ENCODE data around the gene EFCAB5. TPM values are rescaled to one million over a fixed set of nuclear protein-coding genes. Genes with fewer than 3 reads are reported as not detected.
"Not testable (repeated sequence)": the region's sequence is repeated elsewhere in the genome, so short reads cannot be mapped to it uniquely, and the experiment has no call there.

Gene EFCAB5
- 0.22 TPM for polyA plus RNA-seq (2013, experiment 1 of 2)
- 0.41 TPM for polyA plus RNA-seq (2013, experiment 2 of 2)

DNA sequence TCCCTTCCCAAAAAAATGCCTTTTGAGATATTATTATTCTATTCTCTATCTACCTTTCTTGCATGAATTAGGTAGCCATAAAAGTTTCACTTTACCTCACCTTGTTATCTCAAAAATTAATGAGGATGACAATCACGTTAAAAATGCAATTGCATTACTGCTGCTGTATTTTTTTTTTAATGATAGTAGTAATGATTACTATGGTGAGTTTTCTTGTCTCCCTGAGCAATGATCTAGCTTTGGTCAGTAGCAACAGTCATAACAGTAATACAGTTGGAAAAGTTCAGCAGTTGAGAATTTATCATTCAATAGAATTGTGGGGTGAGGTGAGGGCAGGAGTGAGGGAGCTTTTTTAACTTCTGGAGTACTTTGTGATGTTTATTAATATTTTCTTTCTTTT, at the start of gene EFCAB5:
EFCAB5 (plus strand) TSS at position 301 of the 400 bp plus-strand sequence. CDS start 163 bp downstream, outside the sequence.
- Histone ChIP-seq H3K14ac (ENCODE audit: low read length in 2 of 2) (no peak within 1 kb of the TSS), H2BK120ac (ENCODE audit: low read depth, low read length) (no peak within 1 kb of the TSS), H2BK5ac (ENCODE audit: low read depth, low read length, poor library complexity, severe bottlenecking) (no peak within 1 kb of the TSS), H3K23ac (ENCODE audit: low read length in 2 of 2) (no peak within 1 kb of the TSS), H3K27me3 (ENCODE audit: control insufficient read depth in 1 of 2, insufficient read depth in 1 of 2, low read length in 2 of 2) (peaks cover 0 to 3% of the 10 kb centered on the region in 2 experiments), H2AK5ac (ENCODE audit: low read length, severe bottlenecking) (no peak within 1 kb of the TSS), H2AFZ (ENCODE audit: low read depth, low read length) (no peak within 1 kb of the TSS), H3K9ac (ENCODE audit: low read length) (no peak within 1 kb of the TSS), H4K91ac (ENCODE audit: low read length) (no peak within 1 kb of the TSS), H3K27ac (ENCODE audit: low read length, poor library complexity, severe bottlenecking) (no peak within 1 kb of the TSS), H3K4me1 (ENCODE audit: control insufficient read depth, insufficient read depth, low read depth, low read length) (no peaks in the 10 kb centered on the region), H3K36me3 (ENCODE audit: control insufficient read depth in 1 of 2, insufficient read depth in 2 of 2, low read depth in 1 of 2, low read length in 2 of 2) (no peaks in the 10 kb centered on the region), H3K79me1 (replicated peaks; ENCODE audit: low read length, poor library complexity, severe bottlenecking) (no peaks in the 10 kb centered on the region), H3K9me3 (ENCODE audit: control insufficient read depth, low read length) (no peaks in the 10 kb centered on the region), H3K4me2 (ENCODE audit: low read length, poor library complexity, severe bottlenecking) (no peak within 1 kb of the TSS), H2BK12ac (ENCODE audit: low read length in 2 of 2) (no peak within 1 kb of the TSS), H3K18ac (ENCODE audit: low read depth in 1 of 2, low read length in 2 of 2) (no peak within 1 kb of the TSS), H4K8ac (ENCODE audit: low read length) (no peak within 1 kb of the TSS), H3K4me3 (ENCODE audit: insufficient read depth in 1 of 2, low read depth in 1 of 2, low read length in 2 of 2) (no peak within 1 kb of the TSS), H2BK15ac (ENCODE audit: low read depth, poor library complexity, severe bottlenecking) (no peak within 1 kb of the TSS), H3K4ac (ENCODE audit: low read depth in 1 of 2, low read length in 2 of 2) (no peak within 1 kb of the TSS)
- 100% methylated on average over 1 of the region's 1 CpG for WGBS
- DNase-seq, result no peak

DNA sequence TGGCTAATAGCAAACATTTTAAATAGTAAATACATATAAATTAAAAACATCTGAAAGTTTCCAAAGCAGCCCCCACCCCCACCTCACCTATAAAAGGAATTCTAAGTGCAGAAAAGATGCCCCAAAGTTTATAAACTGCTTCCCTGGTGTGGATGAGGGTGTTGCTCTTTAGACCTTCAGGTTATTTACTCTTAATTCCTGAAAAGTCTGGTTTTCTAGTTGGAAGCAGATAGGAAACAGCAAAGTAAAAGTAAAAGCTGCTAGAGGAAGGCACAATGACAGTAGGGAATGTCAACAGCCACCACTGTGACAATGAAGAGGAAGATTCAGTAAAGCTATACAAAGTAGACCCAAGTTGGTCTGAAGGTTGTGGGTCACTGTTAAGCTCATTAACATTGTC, 49.2 kb upstream of the EFCAB5 start:
- no peak overlapping the region for H3K27ac ChIP-seq (ENCODE audit: low read length, poor library complexity, severe bottlenecking)
- no peak overlapping the region for H2AK5ac ChIP-seq (ENCODE audit: low read length, severe bottlenecking)
- H3K4me1 ChIP-seq (ENCODE audit: control insufficient read depth, insufficient read depth, low read depth, low read length), result no peaks in the 10 kb centered on the region
- H2BK15ac ChIP-seq (ENCODE audit: low read depth, poor library complexity, severe bottlenecking), result no peak overlapping the region
- peaks cover 3 to 8% of the 10 kb centered on the region in 2 experiments for H3K36me3 ChIP-seq (ENCODE audit: control insufficient read depth in 1 of 2, insufficient read depth in 2 of 2, low read depth in 1 of 2, low read length in 2 of 2)
- H3K4me3 ChIP-seq (ENCODE audit: insufficient read depth in 1 of 2, low read depth in 1 of 2, low read length in 2 of 2), result no peak overlapping the region
- no peak overlapping the region for H2BK120ac ChIP-seq (ENCODE audit: low read depth, low read length)
- H2AFZ ChIP-seq (ENCODE audit: low read depth, low read length), result no peak overlapping the region
- no peak overlapping the region for H3K23ac ChIP-seq (ENCODE audit: low read length in 2 of 2)
- H3K27me3 ChIP-seq (ENCODE audit: control insufficient read depth in 1 of 2, insufficient read depth in 1 of 2, low read length in 2 of 2), result no peaks in the 10 kb centered on the region
- no peak overlapping the region for H3K14ac ChIP-seq (ENCODE audit: low read length in 2 of 2)
- H4K91ac ChIP-seq (ENCODE audit: low read length), result no peak overlapping the region
- H4K8ac ChIP-seq (ENCODE audit: low read length), result no peak overlapping the region
- peaks cover 4% of the 10 kb centered on the region for H3K9me3 ChIP-seq (ENCODE audit: control insufficient read depth, low read length)
- DNase-seq, result no peak
- peaks cover 33% of the 10 kb centered on the region for H3K79me1 ChIP-seq (replicated peaks; ENCODE audit: low read length, poor library complexity, severe bottlenecking)
- no peak overlapping the region for H2BK12ac ChIP-seq (ENCODE audit: low read length in 2 of 2)
- H3K9ac ChIP-seq (ENCODE audit: low read length), result no peak overlapping the region
- H3K4me2 ChIP-seq (ENCODE audit: low read length, poor library complexity, severe bottlenecking), result no peak overlapping the region
- no peak overlapping the region for H2BK5ac ChIP-seq (ENCODE audit: low read depth, low read length, poor library complexity, severe bottlenecking)
- no peak overlapping the region for H3K18ac ChIP-seq (ENCODE audit: low read depth in 1 of 2, low read length in 2 of 2)
- H3K4ac ChIP-seq (ENCODE audit: low read depth in 1 of 2, low read length in 2 of 2), result no peak overlapping the region

DNA sequence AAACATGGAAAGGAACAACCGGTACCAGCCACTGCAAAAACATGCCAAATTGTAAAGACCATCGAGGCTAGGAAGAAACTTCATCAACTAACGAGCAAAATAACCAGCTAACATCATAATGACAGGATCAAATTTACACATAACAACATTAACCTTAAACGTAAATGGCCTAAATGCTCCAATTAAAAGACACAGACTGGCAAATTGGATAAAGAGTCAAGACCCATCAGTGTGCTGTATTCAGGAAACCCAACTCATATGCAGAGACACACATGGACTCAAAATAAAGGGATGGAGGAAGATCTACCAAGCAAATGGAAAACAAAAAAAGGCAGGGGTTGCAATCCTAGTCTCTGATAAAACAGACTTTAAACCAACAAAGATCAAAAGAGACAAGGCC, 44.3 kb upstream of the EFCAB5 start:
- H3K4ac ChIP-seq (ENCODE audit: low read depth in 1 of 2, low read length in 2 of 2), result not testable (repeated sequence)

DNA sequence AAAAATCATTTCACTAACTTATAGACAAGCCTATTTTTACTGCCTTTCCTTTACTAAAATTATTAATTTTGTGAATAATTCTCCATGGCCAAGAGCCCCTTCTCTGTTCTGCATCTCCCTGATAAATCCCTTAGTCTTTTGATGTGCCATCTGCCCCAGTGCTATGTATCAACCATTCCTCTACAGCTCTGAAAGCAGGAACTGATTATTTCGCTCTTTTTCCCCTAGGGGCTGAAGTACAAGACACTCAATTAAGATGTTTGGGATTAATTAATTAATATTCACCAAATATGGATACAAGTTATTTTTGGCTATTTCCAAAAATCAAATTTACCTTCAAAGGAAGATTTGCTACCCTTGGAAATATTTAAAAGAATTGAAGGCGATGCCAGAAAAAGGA, 38.0 kb upstream of the EFCAB5 start:
- Histone ChIP-seq H4K91ac (ENCODE audit: low read length) (no peak overlapping the region), H3K4me3 (ENCODE audit: insufficient read depth in 1 of 2, low read depth in 1 of 2, low read length in 2 of 2) (no peak overlapping the region), H3K14ac (ENCODE audit: low read length in 2 of 2) (no peak overlapping the region), H3K27me3 (ENCODE audit: control insufficient read depth in 1 of 2, insufficient read depth in 1 of 2, low read length in 2 of 2) (no peaks in the 10 kb centered on the region), H3K23ac (ENCODE audit: low read length in 2 of 2) (no peak overlapping the region), H2BK5ac (ENCODE audit: low read depth, low read length, poor library complexity, severe bottlenecking) (no peak overlapping the region), H3K4me2 (ENCODE audit: low read length, poor library complexity, severe bottlenecking) (no peak overlapping the region), H2BK12ac (ENCODE audit: low read length in 2 of 2) (no peak overlapping the region), H3K4ac (ENCODE audit: low read depth in 1 of 2, low read length in 2 of 2) (no peak overlapping the region), H3K27ac (ENCODE audit: low read length, poor library complexity, severe bottlenecking) (no peak overlapping the region), H3K79me1 (replicated peaks; ENCODE audit: low read length, poor library complexity, severe bottlenecking) (peaks cover 19% of the 10 kb centered on the region), H3K9me3 (ENCODE audit: control insufficient read depth, low read length) (no peaks in the 10 kb centered on the region), H3K36me3 (ENCODE audit: control insufficient read depth in 1 of 2, insufficient read depth in 2 of 2, low read depth in 1 of 2, low read length in 2 of 2) (peaks cover 0 to 3% of the 10 kb centered on the region in 2 experiments), H2BK120ac (ENCODE audit: low read depth, low read length) (no peak overlapping the region), H4K8ac (ENCODE audit: low read length) (no peak overlapping the region), H3K18ac (ENCODE audit: low read depth in 1 of 2, low read length in 2 of 2) (no peak overlapping the region), H2AK5ac (ENCODE audit: low read length, severe bottlenecking) (no peak overlapping the region), H3K9ac (ENCODE audit: low read length) (no peak overlapping the region), H2AFZ (ENCODE audit: low read depth, low read length) (no peak overlapping the region), H2BK15ac (ENCODE audit: low read depth, poor library complexity, severe bottlenecking) (no peak overlapping the region), H3K4me1 (ENCODE audit: control insufficient read depth, insufficient read depth, low read depth, low read length) (no peaks in the 10 kb centered on the region)
- DNase-seq, result no peak
- WGBS, result 100% methylated on average over 1 of the region's 2 CpGs

More for the DNA sequence above, 44.3 kb upstream of the EFCAB5 start:
- not testable (repeated sequence) for H3K36me3 ChIP-seq (ENCODE audit: control insufficient read depth in 1 of 2, insufficient read depth in 2 of 2, low read depth in 1 of 2, low read length in 2 of 2); H3K27me3 ChIP-seq (ENCODE audit: control insufficient read depth in 1 of 2, insufficient read depth in 1 of 2, low read length in 2 of 2); H3K23ac ChIP-seq (ENCODE audit: low read length in 2 of 2); H3K18ac ChIP-seq (ENCODE audit: low read depth in 1 of 2, low read length in 2 of 2); H2AK5ac ChIP-seq (ENCODE audit: low read length, severe bottlenecking); H3K4me1 ChIP-seq (ENCODE audit: control insufficient read depth, insufficient read depth, low read depth, low read length); H2BK5ac ChIP-seq (ENCODE audit: low read depth, low read length, poor library complexity, severe bottlenecking); H2BK12ac ChIP-seq (ENCODE audit: low read length in 2 of 2); H3K9ac ChIP-seq (ENCODE audit: low read length); DNase-seq; H2AFZ ChIP-seq (ENCODE audit: low read depth, low read length); H3K4me3 ChIP-seq (ENCODE audit: insufficient read depth in 1 of 2, low read depth in 1 of 2, low read length in 2 of 2); H2BK120ac ChIP-seq (ENCODE audit: low read depth, low read length); H3K4me2 ChIP-seq (ENCODE audit: low read length, poor library complexity, severe bottlenecking); H3K14ac ChIP-seq (ENCODE audit: low read length in 2 of 2); H4K8ac ChIP-seq (ENCODE audit: low read length); H4K91ac ChIP-seq (ENCODE audit: low read length); H2BK15ac ChIP-seq (ENCODE audit: low read depth, poor library complexity, severe bottlenecking); H3K9me3 ChIP-seq (ENCODE audit: control insufficient read depth, low read length); H3K27ac ChIP-seq (ENCODE audit: low read length, poor library complexity, severe bottlenecking)
- H3K79me1 ChIP-seq (replicated peaks; ENCODE audit: low read length, poor library complexity, severe bottlenecking), result peaks cover 18% of the 10 kb centered on the region
- 81% methylated on average over 4 of the region's 4 CpGs for WGBS
